Fibroblast of lung (primary cell): ENCODE data around the gene RCAN2. TPM values are rescaled to one million over a fixed set of nuclear protein-coding genes. Genes with fewer than 3 reads are reported as not detected.

Experiments
- DNase-seq, 2 donors: peaks; one replicate each; pipeline versions ENCODE4 v3.0.0 to v3.0.0-alpha.2; 2010; ENCODE audit warnings: low read depth in 2 of 2
- H2AFZ ChIP-seq: 2 replicates; pipeline ENCODE4 v1.5.1; 2012; ENCODE audit warnings: low read length, control low read depth, inconsistent platforms
- H3K27ac ChIP-seq: 2 replicates; pipeline ENCODE4 v1.5.1; 2011; ENCODE audit warnings: low read length, control low read depth; ENCODE audit not compliant: insufficient read depth
- H3K27me3 ChIP-seq: 2 replicates; pipeline ENCODE4 v1.5.1; 2011; ENCODE audit warnings: mild to moderate bottlenecking, low read length; ENCODE audit not compliant: control insufficient read depth, insufficient read depth
- H3K36me3 ChIP-seq: 2 replicates; pipeline ENCODE4 v1.5.1; 2011; ENCODE audit warnings: low read length; ENCODE audit not compliant: control insufficient read depth, insufficient read depth
- H3K4me1 ChIP-seq: 2 replicates; pipeline ENCODE4 v1.5.1; 2011; ENCODE audit warnings: low read length; ENCODE audit not compliant: control insufficient read depth, insufficient read depth; ENCODE audit errors: extremely low read depth
- H3K4me2 ChIP-seq: 2 replicates; pipeline ENCODE4 v1.5.1; 2011; ENCODE audit warnings: low read length, control low read depth; ENCODE audit not compliant: insufficient read depth; ENCODE audit errors: extremely low read depth
- H3K4me3 ChIP-seq, 4 experiments: fragments of 200-600 bp in 1 of 4; sonication (generic) in 1 of 4; replicated peaks in 1 of 4; 2 replicates each; pipeline ENCODE4 v1.5.1; 2011 to 2016; ENCODE audit warnings: low read length in 4 of 4, low read depth in 3 of 4, mild to moderate bottlenecking in 3 of 4, control low read depth in 2 of 4, inconsistent platforms in 1 of 4, mixed read lengths in 1 of 4; ENCODE audit not compliant: insufficient read depth in 1 of 4; ENCODE audit errors: control extremely low read depth in 1 of 4
- H3K79me2 ChIP-seq: 2 replicates; pipeline ENCODE4 v1.5.1; 2012; ENCODE audit warnings: mild to moderate bottlenecking, low read length, inconsistent platforms; ENCODE audit not compliant: control insufficient read depth, insufficient read depth
- H3K9ac ChIP-seq: 2 replicates; pipeline ENCODE4 v1.5.1; 2011; ENCODE audit warnings: mild to moderate bottlenecking, low read length, control low read depth; ENCODE audit not compliant: insufficient read depth
- H3K9me3 ChIP-seq: 2 replicates; pipeline ENCODE4 v1.5.1; 2012; ENCODE audit warnings: low read depth, low read length; ENCODE audit not compliant: control insufficient read depth, insufficient read depth
- H4K20me1 ChIP-seq: 2 replicates; pipeline ENCODE4 v1.5.1; 2011; ENCODE audit warnings: low read length; ENCODE audit not compliant: control insufficient read depth, insufficient read depth; ENCODE audit errors: extremely low read depth
- EZH2 ChIP-seq: IDR thresholded peaks from 2 replicates; pipeline ENCODE4 v1.5.1; 2012; ENCODE audit warnings: low read length, control low read depth, mild to moderate bottlenecking; ENCODE audit errors: missing control alignments
- polyA plus RNA-seq, 2 donors: library from polyadenylated mRNA; depleted of rRNA in 1 of 2; stranded (reverse) in 1 of 2; unstranded in 1 of 2; fragments of >200 nt; gene quantifications; 2 replicates each; pipeline ENCODE4 v1.2.1, GENCODE V29; 2011 to 2012; ENCODE audit warnings: missing spikeins in 1 of 2
- total RNA-seq: library from RNA; depleted of rRNA; stranded (reverse); fragments of >200 nt; gene quantifications from 2 replicates; pipeline ENCODE4 v1.2.1, GENCODE V29; 2014
- TF ChIP-seq, protein P1 (sequence below), 2 donors: IDR thresholded peaks in 1 of 2; conservative IDR thresholded peaks in 1 of 2; 1 replicate in 1 of 2; 2 replicates in 1 of 2; pipeline ENCODE4 v1.5.1; 2011 to 2012; ENCODE audit warnings: low read length in 2 of 2, control low read depth in 1 of 2, inconsistent platforms in 1 of 2, low read depth in 1 of 2, mild to moderate bottlenecking in 1 of 2

RCAN2 gene
- total and polyA plus RNA-seq, 2 donors (not counting 1 experiment from before 2014, with no cell fraction given): 11.7 to 38.0 TPM

DNA sequence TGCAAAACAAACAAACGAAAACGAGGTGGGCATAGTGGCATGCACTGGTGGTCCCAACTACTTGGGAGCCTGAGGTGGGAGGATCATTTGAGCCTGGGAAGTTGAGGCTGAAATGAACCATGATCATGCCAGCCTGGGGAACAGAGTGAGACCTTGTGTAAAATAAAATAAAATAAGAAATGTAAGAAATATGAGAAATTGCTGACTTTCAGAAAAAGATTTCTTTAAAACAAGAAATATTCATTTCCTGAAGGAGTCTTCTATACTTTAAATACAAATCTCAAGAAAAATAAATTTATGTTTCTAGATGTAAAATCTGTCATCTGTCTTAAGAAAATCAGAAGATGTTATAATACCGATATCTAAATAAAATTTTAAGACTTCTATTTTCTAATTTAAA, 223.7 kb downstream of the RCAN2 start:
- Histone ChIP-seq H4K20me1 (no peaks in the 10 kb centered on the region), H3K4me1 (peaks cover 8% of the 10 kb centered on the region), H3K9me3 (no peaks in the 10 kb centered on the region), H2AFZ (no peak overlapping the region), H3K9ac (no peak overlapping the region), H3K27me3 (no peaks in the 10 kb centered on the region), H3K79me2 (no peaks in the 10 kb centered on the region), H3K27ac (no peak overlapping the region), H3K4me3 (no peak overlapping the region), H3K4me2 (no peak overlapping the region), H3K36me3 (no peaks in the 10 kb centered on the region)
- TF ChIP-seq, protein P1, sequence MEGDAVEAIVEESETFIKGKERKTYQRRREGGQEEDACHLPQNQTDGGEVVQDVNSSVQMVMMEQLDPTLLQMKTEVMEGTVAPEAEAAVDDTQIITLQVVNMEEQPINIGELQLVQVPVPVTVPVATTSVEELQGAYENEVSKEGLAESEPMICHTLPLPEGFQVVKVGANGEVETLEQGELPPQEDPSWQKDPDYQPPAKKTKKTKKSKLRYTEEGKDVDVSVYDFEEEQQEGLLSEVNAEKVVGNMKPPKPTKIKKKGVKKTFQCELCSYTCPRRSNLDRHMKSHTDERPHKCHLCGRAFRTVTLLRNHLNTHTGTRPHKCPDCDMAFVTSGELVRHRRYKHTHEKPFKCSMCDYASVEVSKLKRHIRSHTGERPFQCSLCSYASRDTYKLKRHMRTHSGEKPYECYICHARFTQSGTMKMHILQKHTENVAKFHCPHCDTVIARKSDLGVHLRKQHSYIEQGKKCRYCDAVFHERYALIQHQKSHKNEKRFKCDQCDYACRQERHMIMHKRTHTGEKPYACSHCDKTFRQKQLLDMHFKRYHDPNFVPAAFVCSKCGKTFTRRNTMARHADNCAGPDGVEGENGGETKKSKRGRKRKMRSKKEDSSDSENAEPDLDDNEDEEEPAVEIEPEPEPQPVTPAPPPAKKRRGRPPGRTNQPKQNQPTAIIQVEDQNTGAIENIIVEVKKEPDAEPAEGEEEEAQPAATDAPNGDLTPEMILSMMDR (conservative IDR thresholded peaks at IDR 0.05 in 1 of 2, IDR thresholded peaks at IDR 0.05 in 1 of 2; ENCODE audit: low read depth in 1 of 2, low read length in 2 of 2): no peak
- DNase-seq: no peak

DNA sequence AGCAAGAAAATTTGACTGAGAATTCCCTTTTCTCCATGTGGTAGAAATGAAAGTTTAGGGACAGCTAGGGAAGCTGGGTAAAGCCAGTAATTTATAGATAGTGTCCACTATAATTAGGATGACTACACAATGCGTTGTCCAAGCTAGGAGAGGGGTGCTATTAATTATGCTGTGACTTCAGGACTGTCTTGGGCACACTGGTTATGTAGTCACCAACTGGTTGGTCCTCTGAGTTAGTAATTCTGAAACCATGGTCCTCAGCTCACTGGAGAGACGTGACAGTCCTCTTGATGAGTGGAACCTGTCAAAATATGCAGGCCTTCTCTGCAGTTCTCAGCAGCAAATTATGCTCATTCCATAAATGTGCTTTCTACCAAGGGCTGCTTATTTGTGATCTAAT, 225.9 kb downstream of the RCAN2 start:
- Histone ChIP-seq H3K9ac (no peak overlapping the region), H2AFZ (no peak overlapping the region), H3K27ac (no peak overlapping the region), H3K4me3 (no peak overlapping the region), H3K4me2 (no peak overlapping the region), H3K27me3 (no peaks in the 10 kb centered on the region), H4K20me1 (no peaks in the 10 kb centered on the region), H3K4me1 (peaks cover 8% of the 10 kb centered on the region), H3K9me3 (no peaks in the 10 kb centered on the region), H3K36me3 (no peaks in the 10 kb centered on the region), H3K79me2 (no peaks in the 10 kb centered on the region)
- DNase-seq: no peak
- TF ChIP-seq, protein P1 (conservative IDR thresholded peaks at IDR 0.05 in 1 of 2, IDR thresholded peaks at IDR 0.05 in 1 of 2; ENCODE audit: low read depth in 1 of 2, low read length in 2 of 2): no peak
- no peak for TF ChIP-seq EZH2

DNA sequence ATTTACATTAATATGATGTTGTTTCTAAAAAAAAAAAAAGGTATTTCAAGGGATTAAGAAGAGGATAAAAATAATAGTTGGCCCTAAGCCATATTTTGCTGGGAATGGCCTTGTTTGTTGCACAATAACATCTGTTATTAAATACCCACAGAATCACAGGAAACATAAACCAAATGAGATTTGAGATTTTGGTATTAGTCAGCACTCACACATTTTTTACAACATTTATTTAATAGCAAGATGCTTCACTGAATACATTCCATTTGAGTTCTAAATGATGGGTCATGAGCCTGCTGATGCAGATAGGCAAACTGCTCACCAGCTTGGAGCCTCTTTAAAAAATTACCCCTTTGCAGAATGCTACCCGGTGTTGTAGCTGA, 227.6 kb downstream of the RCAN2 start:
- Histone ChIP-seq H2AFZ (no peak overlapping the region), H3K79me2 (no peaks in the 10 kb centered on the region), H3K4me3 (no peak overlapping the region), H3K27ac (no peak overlapping the region), H3K36me3 (no peaks in the 10 kb centered on the region), H3K9ac (no peak overlapping the region), H4K20me1 (no peaks in the 10 kb centered on the region), H3K27me3 (no peaks in the 10 kb centered on the region), H3K4me1 (peaks cover 8% of the 10 kb centered on the region), H3K4me2 (no peak overlapping the region), H3K9me3 (no peaks in the 10 kb centered on the region)
- peak; percentile 33 to 88 for DNase-seq
- TF ChIP-seq, protein P1 (conservative IDR thresholded peaks at IDR 0.05 in 1 of 2, IDR thresholded peaks at IDR 0.05 in 1 of 2; ENCODE audit: low read depth in 1 of 2, low read length in 2 of 2): no peak
- no peak for TF ChIP-seq EZH2
